HEK293 (cell line): Measurements from ENCODE around the gene MED28.

Experiments
- CTCF ChIA-PET: fragments of 350-600 bp; formaldehyde crosslinking; extraction: SDS; loops from one replicate; lab custom pipeline; 2021; ENCODE audit warnings: antibody characterized with exemption; lab: Yijun Ruan, JAX
- POLR2A ChIA-PET: fragments of 300-600 bp; formaldehyde crosslinking; extraction: SDS; loops from one replicate; lab custom pipeline; 2020; ENCODE audit warnings: antibody characterized with exemption, inconsistent platforms; lab: Yijun Ruan, JAX
- H3K27ac ChIP-seq: fragments of 200-500 bp; sonication (Bioruptor generic); 2 replicates; pipeline ENCODE4 v1.5.1; 2014; ENCODE audit warnings: low read depth, low read length, control low read depth, inconsistent platforms; ENCODE audit errors: extremely low read depth
- H3K36me3 ChIP-seq, 2 experiments: fragments of 200-500 bp in 1 of 2; sonication (Bioruptor generic) in 1 of 2; 1 replicate in 1 of 2; 2 replicates in 1 of 2; pipeline ENCODE4 v1.5.1; 2014 to 2017; ENCODE audit warnings: inconsistent platforms in 2 of 2, low read length in 2 of 2; ENCODE audit not compliant: control insufficient read depth in 2 of 2, insufficient read depth in 1 of 2
- H3K4me1 ChIP-seq: fragments of 200-500 bp; sonication (Bioruptor generic); 2 replicates; pipeline ENCODE4 v1.5.1; 2014; ENCODE audit warnings: mild to moderate bottlenecking, low read length, inconsistent platforms; ENCODE audit not compliant: control insufficient read depth, insufficient read depth
- H3K4me3 ChIP-seq: 2 replicates; pipeline ENCODE4 v1.5.1; 2011; ENCODE audit warnings: low read depth, mild to moderate bottlenecking, control low read depth, low read length, moderate library complexity
- H3K9me3 ChIP-seq: fragments of 200-500 bp; sonication (Bioruptor generic); 2 replicates; pipeline ENCODE4 v1.5.1; 2014; ENCODE audit warnings: low read depth, low read length, inconsistent platforms; ENCODE audit not compliant: control insufficient read depth, insufficient read depth
- GLIS1 ChIP-seq: fragments of 450-650 bp; formaldehyde crosslinking; IDR thresholded peaks from 2 replicates; pipeline ENCODE4 v1.5.1; 2016; ENCODE audit warnings: missing biosample characterization, missing genetic modification characterization
- HIC1 ChIP-seq: fragments of 450-650 bp; formaldehyde crosslinking; IDR thresholded peaks from 2 replicates; pipeline ENCODE4 v1.5.1; 2016; ENCODE audit warnings: missing biosample characterization, missing genetic modification characterization
- HOXA7 ChIP-seq: sonication (generic); formaldehyde crosslinking; IDR thresholded peaks from 2 replicates; pipeline ENCODE4 v1.8.1; 2022; ENCODE audit warnings: missing genetic modification reagents, borderline replicate concordance
- MYNN ChIP-seq: fragments of 450-650 bp; formaldehyde crosslinking; IDR thresholded peaks from 2 replicates; pipeline ENCODE4 v1.5.1; 2016; ENCODE audit warnings: missing biosample characterization, missing genetic modification characterization, borderline replicate concordance
- REST ChIP-seq: fragments of 450-650 bp; formaldehyde crosslinking; IDR thresholded peaks from 2 replicates; pipeline ENCODE4 v1.5.1; 2016; ENCODE audit warnings: missing biosample characterization, missing genetic modification characterization
- SETDB1 ChIP-seq: IDR thresholded peaks from one replicate; pipeline ENCODE4 v1.6.1; 2017; ENCODE audit warnings: mild to moderate bottlenecking, low read length, moderate library complexity, mixed read lengths; ENCODE audit not compliant: insufficient read length
- ZBTB7A ChIP-seq: fragments of 450-650 bp; formaldehyde crosslinking; IDR thresholded peaks from 2 replicates; pipeline ENCODE4 v1.5.1; 2016; ENCODE audit warnings: low read depth, missing biosample characterization, missing genetic modification characterization
- ZIC2 ChIP-seq: fragments of 450-650 bp; formaldehyde crosslinking; IDR thresholded peaks from 2 replicates; pipeline ENCODE4 v1.5.1; 2016; ENCODE audit warnings: missing biosample characterization, missing genetic modification characterization
- ZNF10 ChIP-seq: fragments of 450-650 bp; formaldehyde crosslinking; IDR thresholded peaks from 2 replicates; pipeline ENCODE4 v1.5.1; 2017; ENCODE audit warnings: missing biosample characterization, missing genetic modification characterization
- ZNF132 ChIP-seq: fragments of 450-650 bp; formaldehyde crosslinking; IDR thresholded peaks from 2 replicates; pipeline ENCODE4 v1.5.1; 2017; ENCODE audit warnings: missing biosample characterization, missing genetic modification characterization, borderline replicate concordance
- ZNF140 ChIP-seq: fragments of 450-650 bp; formaldehyde crosslinking; IDR thresholded peaks from 2 replicates; pipeline ENCODE4 v1.5.1; 2016; ENCODE audit warnings: missing biosample characterization, missing genetic modification characterization
- ZNF2 ChIP-seq: fragments of 450-650 bp; formaldehyde crosslinking; IDR thresholded peaks from 2 replicates; pipeline ENCODE4 v1.5.1; 2016; ENCODE audit warnings: missing biosample characterization, missing genetic modification characterization
- ZNF202 ChIP-seq: fragments of 450-650 bp; formaldehyde crosslinking; IDR thresholded peaks from 2 replicates; pipeline ENCODE4 v1.5.1; 2016; ENCODE audit warnings: missing biosample characterization, missing genetic modification characterization, borderline replicate concordance
- ZNF280C ChIP-seq: fragments of 450-650 bp; formaldehyde crosslinking; IDR thresholded peaks from 2 replicates; pipeline ENCODE4 v1.5.1; 2016; ENCODE audit warnings: missing biosample characterization, missing genetic modification characterization
- ZNF292 ChIP-seq: fragments of 450-650 bp; formaldehyde crosslinking; IDR thresholded peaks from 2 replicates; pipeline ENCODE4 v1.5.1; 2016; ENCODE audit warnings: low read depth, missing biosample characterization, missing genetic modification characterization, borderline replicate concordance
- ZNF391 ChIP-seq: fragments of 450-650 bp; formaldehyde crosslinking; IDR thresholded peaks from 2 replicates; pipeline ENCODE4 v1.5.1; 2016; ENCODE audit warnings: low read depth, missing biosample characterization, missing genetic modification characterization, borderline replicate concordance
- ZNF426 ChIP-seq: fragments of 450-650 bp; formaldehyde crosslinking; IDR thresholded peaks from 2 replicates; pipeline ENCODE4 v1.5.1; 2017; ENCODE audit warnings: missing biosample characterization, missing genetic modification characterization, mild to moderate bottlenecking, inconsistent platforms, moderate library complexity
- ZNF692 ChIP-seq: fragments of 450-650 bp; formaldehyde crosslinking; IDR thresholded peaks from 2 replicates; pipeline ENCODE4 v1.5.1; 2016; ENCODE audit warnings: missing biosample characterization, missing genetic modification characterization
- ZNF747 ChIP-seq: fragments of 450-650 bp; formaldehyde crosslinking; IDR thresholded peaks from 2 replicates; pipeline ENCODE4 v1.5.1; 2016; ENCODE audit warnings: missing biosample characterization, missing genetic modification characterization
- ZSCAN23 ChIP-seq: fragments of 450-650 bp; formaldehyde crosslinking; IDR thresholded peaks from 2 replicates; pipeline ENCODE4 v1.5.1; 2016; ENCODE audit warnings: missing biosample characterization, missing genetic modification characterization
- ZSCAN4 ChIP-seq: fragments of 450-650 bp; formaldehyde crosslinking; IDR thresholded peaks from 2 replicates; pipeline ENCODE4 v1.5.1; 2017; ENCODE audit warnings: missing biosample characterization, missing genetic modification characterization

The MED28 gene

GRCh38 chr4:17599826-17600225 lies 14.6 kb upstream of the MED28 start:
- TF ChIP-seq ZNF426 (tag by site-specific recombination), result no peak
- TF ChIP-seq REST (tag by site-specific recombination), result no peak
- no peak for TF ChIP-seq GLIS1 (tag by site-specific recombination)
- no peak for TF ChIP-seq ZNF202 (tag by site-specific recombination)
- TF ChIP-seq SETDB1, result no peak
- TF ChIP-seq ZNF391 (tag by site-specific recombination), result no peak
- POLR2A ChIA-PET, result no interaction called here
- peaks cover 0 to 69% of the 10 kb centered on the region in 2 experiments; a peak in 2 of 3 replicates for H3K36me3 ChIP-seq
- no peak overlapping the region for H3K4me3 ChIP-seq
- no peak overlapping the region for H3K27ac ChIP-seq
- no peaks in the 10 kb centered on the region for H3K9me3 ChIP-seq
- CTCF ChIA-PET, result interaction anchor here (1.3 kb wide), 2 partner anchors 36 to 51 kb away, joined by 4 to 7 read pairs; no protein-coding TSS in a partner anchor
- no peaks in the 10 kb centered on the region for H3K4me1 ChIP-seq

- TF ChIP-seq ZNF140 (tag by site-specific recombination), result no peak
- no peak for TF ChIP-seq ZNF2 (tag by site-specific recombination)
- no peak for TF ChIP-seq ZSCAN4 (tag by site-specific recombination)
- no peak for TF ChIP-seq ZNF692 (tag by site-specific recombination)
- TF ChIP-seq ZBTB7A (tag by site-specific recombination), result no peak
- TF ChIP-seq ZNF10 (tag by site-specific recombination), result no peak
- TF ChIP-seq ZNF132 (tag by site-specific recombination), result no peak
- no peak for TF ChIP-seq HOXA7 (CRISPR knock-in tag)
- TF ChIP-seq ZSCAN23, result no peak
- TF ChIP-seq ZIC2, result no peak
- TF ChIP-seq HIC1 (tag by site-specific recombination), result no peak
- TF ChIP-seq ZNF747 (tag by site-specific recombination), result no peak
- TF ChIP-seq MYNN (tag by site-specific recombination), result no peak
- TF ChIP-seq ZNF280C (tag by site-specific recombination), result no peak
- TF ChIP-seq ZNF292, result no peak
- Histone ChIP-seq H3K4me1 (no peaks in the 10 kb centered on the region), H3K27ac (no peak overlapping the region), H3K9me3 (no peaks in the 10 kb centered on the region), H3K36me3 (peaks cover 4 to 57% of the 10 kb centered on the region in 2 experiments), H3K4me3 (no peak overlapping the region)
- POLR2A ChIA-PET, result interaction anchor here (2.8 kb wide), 1 partner anchor 9 kb away, joined by 10 read pairs; the partner anchor contains the start of gene MED28
- CTCF ChIA-PET, result interaction anchor here (0.6 kb wide), 1 partner anchor 203 kb away, joined by 3 read pairs; no protein-coding TSS in a partner anchor
Measured at GRCh38 chr4:17605236-17605635, 9.2 kb upstream of the MED28 start.
